SH-SY5Y (cell line): ENCODE measurements around the gene GAS6.

Source experiments
- GATA2 ChIP-seq: IDR thresholded peaks from 2 replicates; pipeline ENCODE4 v1.6.1; 2011; ENCODE audit warnings: mild to moderate bottlenecking, low read depth, low read length
- GATA3 ChIP-seq: IDR thresholded peaks from 2 replicates; pipeline ENCODE4 v1.6.1; 2011; ENCODE audit warnings: low read depth, mild to moderate bottlenecking, low read length, moderate library complexity

DNA sequence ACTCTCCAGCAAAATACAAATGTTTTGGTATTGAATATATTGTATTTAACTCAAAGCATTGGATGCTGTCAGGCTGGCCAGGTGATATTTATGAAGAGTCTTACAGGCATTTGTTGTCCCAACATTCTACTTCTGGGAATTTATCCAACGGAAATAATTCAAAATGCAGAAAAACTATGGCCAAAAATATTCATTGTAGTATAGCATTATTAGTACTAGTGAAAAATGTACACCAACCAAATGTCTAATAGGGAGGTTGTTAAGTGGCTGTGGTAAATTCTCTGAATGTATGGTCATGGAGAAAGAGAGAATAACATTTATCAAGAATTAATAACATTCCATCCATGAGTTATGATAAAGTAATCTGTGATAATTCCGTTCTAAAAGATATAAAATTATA lies 38.6 kb upstream of the GAS6 start:
- TF ChIP-seq GATA2, result no peak
- TF ChIP-seq GATA3, result no peak
